Measurements from ENCODE around the gene RPS6KA1. TPM values are rescaled to one million over a fixed set of nuclear protein-coding genes. Genes with fewer than 3 reads are reported as not detected.

The RPS6KA1 gene
- total and polyA plus RNA-seq, 2 of the 4 experiments (the other 2 are of a cell fraction) = 3.6 to 6.3 TPM

DNA sequence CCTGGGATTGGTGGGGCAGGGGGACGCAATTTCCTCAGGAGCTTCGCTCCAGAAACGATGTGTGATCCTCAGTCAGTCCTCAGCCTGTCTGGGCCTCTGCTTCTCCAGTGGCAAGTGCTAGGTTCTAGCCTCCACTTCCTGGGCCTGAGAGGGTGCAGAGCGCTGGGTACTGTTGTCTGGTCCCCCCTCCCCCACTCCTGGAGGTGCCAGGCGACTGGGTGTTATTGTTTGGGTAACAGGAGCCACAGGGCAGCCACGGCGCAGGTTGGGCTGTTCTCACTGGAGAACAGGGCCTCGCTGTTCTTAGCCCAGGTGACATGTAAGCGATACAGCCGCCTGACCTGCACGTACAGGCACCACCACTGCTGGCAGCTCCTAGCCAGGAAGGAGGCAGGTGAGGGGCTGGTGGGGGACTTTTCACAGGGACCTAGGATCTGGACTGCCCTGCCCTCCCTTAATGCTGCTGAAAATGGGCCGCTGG, 2.1 kb downstream of the RPS6KA1 start:
- Histone ChIP-seq H3K23ac (ENCODE audit: low read depth, low read length) (no peak overlapping the region), H2BK15ac (ENCODE audit: low read depth, low read length) (no peak overlapping the region), H3K14ac (replicated peaks; ENCODE audit: low read depth, low read length) (no peak overlapping the region), H4K91ac (ENCODE audit: insufficient read depth, low read depth, low read length) (no peak overlapping the region), H3K4me3 (ENCODE audit: insufficient read depth, low read depth, low read length) (no peak overlapping the region), H2AK5ac (ENCODE audit: low read depth, low read length) (no peak overlapping the region), H2BK20ac (ENCODE audit: low read depth, low read length) (no peak overlapping the region), H3K79me1 (ENCODE audit: low read depth in 1 of 2, low read length in 2 of 2) (0 out of 4 replicates have a peak, but pooled peaks cover 0 to 6% of the 10 kb centered on the region in 2 experiments), H3K4ac (ENCODE audit: low read depth, low read length) (no peak overlapping the region), H4K8ac (ENCODE audit: low read depth in 2 of 2, low read length in 2 of 2) (no peak overlapping the region), H3K36me3 (ENCODE audit: control insufficient read depth, insufficient read depth, low read length) (no peaks in the 10 kb centered on the region), H3K9me1 (ENCODE audit: insufficient read depth, low read length) (peaks cover 3% of the 10 kb centered on the region; the same call in 1 of the 2 replicates), H3K9ac (ENCODE audit: low read depth, low read length) (no peak overlapping the region), H4K5ac (ENCODE audit: low read depth, low read length) (no peak overlapping the region), H3K4me1 (ENCODE audit: control insufficient read depth, insufficient read depth, low read length) (peaks cover 4% of the 10 kb centered on the region; the same call in 1 of the 2 replicates), H3K56ac (ENCODE audit: extremely low read depth, insufficient read depth, low read length) (no peak overlapping the region), H2AK9ac (replicated peaks; ENCODE audit: low read depth, low read length, poor library complexity) (no peak overlapping the region), H3K27me3 (ENCODE audit: control insufficient read depth, insufficient read depth, low read length) (no peaks in the 10 kb centered on the region; the same call in 1 of the 2 replicates), H2BK120ac (ENCODE audit: low read depth, low read length) (no peak overlapping the region), H3K4me2 (ENCODE audit: low read depth, low read length) (no peak overlapping the region), H3K9me3 (ENCODE audit: control insufficient read depth, insufficient read depth, low read length) (no peaks in the 10 kb centered on the region), H4K20me1 (ENCODE audit: insufficient read depth, low read length) (no peaks in the 10 kb centered on the region), H3K27ac (ENCODE audit: insufficient read depth, low read length) (no peak overlapping the region), H3K18ac (ENCODE audit: low read depth, low read length) (no peak overlapping the region), H2AFZ (replicated peaks; ENCODE audit: low read length, poor library complexity) (peak overlapping the region; percentile 6), H2BK5ac (ENCODE audit: low read depth, low read length, poor library complexity, severe bottlenecking) (no peak overlapping the region)
- no TSS peak for BruUV-seq (replicated peaks)
- 75% methylated on average over 5 of the region's 12 CpGs; no CpG with 5 or more reads in 1 of the 2 experiments for WGBS, 2 experiments (ENCODE audit: extremely low coverage in 2 of 2, insufficient read length in 1 of 2)
- TF ChIP-seq RCOR1 (IDR thresholded peaks at IDR 0.05; ENCODE audit: insufficient replicate concordance, low read length) (no peak), MAZ (IDR thresholded peaks at IDR 0.05; ENCODE audit: borderline replicate concordance, low read depth, low read length) (no peak), MAFK (IDR thresholded peaks at IDR 0.05; ENCODE audit: low read depth, low read length) (no peak), SMC3 (IDR thresholded peaks at IDR 0.05; ENCODE audit: low read depth, low read length) (no peak), FOS (IDR thresholded peaks at IDR 0.05; ENCODE audit: low read depth, low read length) (no peak), BHLHE40 (IDR thresholded peaks at IDR 0.05; ENCODE audit: low read depth, low read length) (no peak), MXI1 (IDR thresholded peaks at IDR 0.05; ENCODE audit: borderline replicate concordance, low read depth, low read length) (no peak), POLR2A (IDR thresholded peaks at IDR 0.05; ENCODE audit: low read depth, low read length) (no peak), CEBPB (IDR thresholded peaks at IDR 0.05; ENCODE audit: low read depth, low read length) (no peak), RFX5 (IDR thresholded peaks at IDR 0.05; ENCODE audit: low read depth, low read length) (no peak), NFE2L2 (IDR thresholded peaks at IDR 0.05; ENCODE audit: low read depth, low read length) (no peak), CHD1 (IDR thresholded peaks at IDR 0.05; ENCODE audit: low read depth, low read length) (no peak), RAD21 (IDR thresholded peaks at IDR 0.05; ENCODE audit: low read length) (no peak)
- TF ChIP-seq, protein P1, sequence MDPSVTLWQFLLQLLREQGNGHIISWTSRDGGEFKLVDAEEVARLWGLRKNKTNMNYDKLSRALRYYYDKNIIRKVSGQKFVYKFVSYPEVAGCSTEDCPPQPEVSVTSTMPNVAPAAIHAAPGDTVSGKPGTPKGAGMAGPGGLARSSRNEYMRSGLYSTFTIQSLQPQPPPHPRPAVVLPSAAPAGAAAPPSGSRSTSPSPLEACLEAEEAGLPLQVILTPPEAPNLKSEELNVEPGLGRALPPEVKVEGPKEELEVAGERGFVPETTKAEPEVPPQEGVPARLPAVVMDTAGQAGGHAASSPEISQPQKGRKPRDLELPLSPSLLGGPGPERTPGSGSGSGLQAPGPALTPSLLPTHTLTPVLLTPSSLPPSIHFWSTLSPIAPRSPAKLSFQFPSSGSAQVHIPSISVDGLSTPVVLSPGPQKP (IDR thresholded peaks at IDR 0.05; ENCODE audit: borderline replicate concordance, low read depth, low read length) = no peak
- TF ChIP-seq, protein P2, sequence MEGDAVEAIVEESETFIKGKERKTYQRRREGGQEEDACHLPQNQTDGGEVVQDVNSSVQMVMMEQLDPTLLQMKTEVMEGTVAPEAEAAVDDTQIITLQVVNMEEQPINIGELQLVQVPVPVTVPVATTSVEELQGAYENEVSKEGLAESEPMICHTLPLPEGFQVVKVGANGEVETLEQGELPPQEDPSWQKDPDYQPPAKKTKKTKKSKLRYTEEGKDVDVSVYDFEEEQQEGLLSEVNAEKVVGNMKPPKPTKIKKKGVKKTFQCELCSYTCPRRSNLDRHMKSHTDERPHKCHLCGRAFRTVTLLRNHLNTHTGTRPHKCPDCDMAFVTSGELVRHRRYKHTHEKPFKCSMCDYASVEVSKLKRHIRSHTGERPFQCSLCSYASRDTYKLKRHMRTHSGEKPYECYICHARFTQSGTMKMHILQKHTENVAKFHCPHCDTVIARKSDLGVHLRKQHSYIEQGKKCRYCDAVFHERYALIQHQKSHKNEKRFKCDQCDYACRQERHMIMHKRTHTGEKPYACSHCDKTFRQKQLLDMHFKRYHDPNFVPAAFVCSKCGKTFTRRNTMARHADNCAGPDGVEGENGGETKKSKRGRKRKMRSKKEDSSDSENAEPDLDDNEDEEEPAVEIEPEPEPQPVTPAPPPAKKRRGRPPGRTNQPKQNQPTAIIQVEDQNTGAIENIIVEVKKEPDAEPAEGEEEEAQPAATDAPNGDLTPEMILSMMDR (conservative IDR thresholded peaks at IDR 0.05; ENCODE audit: low read depth, low read length) = no peak
- TF ChIP-seq, protein P3, sequence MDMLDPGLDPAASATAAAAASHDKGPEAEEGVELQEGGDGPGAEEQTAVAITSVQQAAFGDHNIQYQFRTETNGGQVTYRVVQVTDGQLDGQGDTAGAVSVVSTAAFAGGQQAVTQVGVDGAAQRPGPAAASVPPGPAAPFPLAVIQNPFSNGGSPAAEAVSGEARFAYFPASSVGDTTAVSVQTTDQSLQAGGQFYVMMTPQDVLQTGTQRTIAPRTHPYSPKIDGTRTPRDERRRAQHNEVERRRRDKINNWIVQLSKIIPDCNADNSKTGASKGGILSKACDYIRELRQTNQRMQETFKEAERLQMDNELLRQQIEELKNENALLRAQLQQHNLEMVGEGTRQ (IDR thresholded peaks at IDR 0.05; ENCODE audit: low read depth, low read length) = no peak
- ChIA-PET CTCF (interaction anchor here (0.7 kb wide), 1 partner anchor 31 kb away, joined by 4 read pairs; no protein-coding TSS in a partner anchor), POLR2A (ENCODE audit: unreplicated experiment) (no interaction called here)
- dilution Hi-C loops (cut with HindIII; ENCODE audit: low sequenced_read_pairs, unreplicated experiment) = no loop called here
- ATAC-seq (ENCODE audit: low read depth) (no peak), DNase-seq (no peak)
- intact Hi-C loops (cut with micrococcal nuclease) = no loop called here
- in situ Hi-C loops (cut with MboI; ENCODE audit: low sequenced_read_pairs) = no loop called here
